MCF 10A (cell line): ENCODE data around the gene SENP7. TPM values are rescaled to one million over a fixed set of nuclear protein-coding genes. Genes with fewer than 3 reads are reported as not detected.

Source experiments
- BruUV-seq: library from RNA; stranded (reverse); fragments of 400-500 nt; replicated peaks from 2 replicates; lab custom pipeline; 2021; lab: Mats Ljungman, UMichigan
- CTCF ChIA-PET: fragments of 300-600 bp; sonication (Branson Sonifier 250); formaldehyde crosslinking; extraction: SDS; loops from one replicate; lab custom pipeline; 2021; ENCODE audit warnings: antibody characterized with exemption, inconsistent platforms; lab: Yijun Ruan, JAX
- POLR2A ChIA-PET: fragments of 300-600, 350-650 bp; sonication (Branson Sonifier 250); formaldehyde crosslinking; extraction: SDS; loops from one replicate; lab custom pipeline; 2020; ENCODE audit warnings: antibody characterized with exemption, inconsistent platforms; lab: Yijun Ruan, JAX
- DNase-seq: peaks from one replicate; pipeline ENCODE4 v3.0.0-alpha.2; 2018; ENCODE audit not compliant: unreplicated experiment
- H3K27ac Mint-ChIP-seq: one replicate; pipeline ENCODE4 v1.8.0; 2022; ENCODE audit warnings: mild to moderate bottlenecking, low read depth, mixed read lengths; ENCODE audit not compliant: unreplicated experiment
- H3K27me3 Mint-ChIP-seq: one replicate; pipeline ENCODE4 v1.8.0; 2022; ENCODE audit warnings: mixed read lengths; ENCODE audit not compliant: insufficient read depth, unreplicated experiment
- H3K36me3 Mint-ChIP-seq: one replicate; pipeline ENCODE4 v1.8.0; 2022; ENCODE audit warnings: mild to moderate bottlenecking, moderate library complexity, mixed read lengths; ENCODE audit not compliant: insufficient read depth, unreplicated experiment
- H3K4me1 Mint-ChIP-seq: one replicate; pipeline ENCODE4 v1.8.0; 2022; ENCODE audit warnings: mixed read lengths; ENCODE audit not compliant: insufficient read depth, unreplicated experiment
- H3K4me3 Mint-ChIP-seq: one replicate; pipeline ENCODE4 v1.8.0; 2022; ENCODE audit warnings: mild to moderate bottlenecking, moderate library complexity, mixed read lengths; ENCODE audit not compliant: unreplicated experiment
- H3K9me3 Mint-ChIP-seq: one replicate; pipeline ENCODE4 v1.8.0; 2022; ENCODE audit warnings: mixed read lengths; ENCODE audit not compliant: unreplicated experiment
- intact Hi-C: fragments of 100-400 bp; cut with micrococcal nuclease; formaldehyde crosslinking; loops from 2 replicates; pipeline ENCODE4 v1.14.1; 2022
- total RNA-seq: library from RNA; stranded (reverse); gene quantifications from 2 replicates; pipeline ENCODE4 v1.2.3, GENCODE V29; 2022
- TF ChIP-seq, protein P1 (sequence below): fragments of 200-600 bp; IDR thresholded peaks from one replicate; pipeline ENCODE4 v1.8.0; 2022; ENCODE audit warnings: antibody characterized with exemption, mild to moderate bottlenecking; ENCODE audit not compliant: unreplicated experiment

The SENP7 gene
- total RNA-seq, 1 experiment from 2014 or later: 11.9 TPM

DNA sequence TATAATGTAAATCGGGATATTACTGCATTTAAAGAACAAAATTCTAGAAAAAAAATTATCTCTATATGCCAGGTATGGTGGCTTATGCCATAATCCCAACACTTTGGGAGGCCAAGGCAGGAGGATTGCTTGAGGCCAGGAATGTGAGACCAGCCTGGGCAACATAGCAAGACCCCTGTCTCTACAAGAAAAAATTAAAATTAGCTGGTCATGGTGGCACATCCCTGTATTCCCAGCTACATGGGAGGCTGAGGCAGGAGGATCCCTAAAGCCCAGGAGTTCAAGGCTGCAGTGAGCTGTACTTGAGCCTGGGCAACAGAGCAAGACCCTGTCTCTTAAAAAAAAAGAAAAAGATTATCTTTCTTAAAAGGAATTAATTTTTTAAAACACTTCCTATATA lies 12.8 kb downstream of the SENP7 start:
- no TSS peak for BruUV-seq
- H3K27ac Mint-ChIP-seq: no peak overlapping the region
- no peaks in the 10 kb centered on the region for H3K4me1 Mint-ChIP-seq
- intact Hi-C loops: no loop called here
- no peaks in the 10 kb centered on the region for H3K27me3 Mint-ChIP-seq
- TF ChIP-seq, protein P1, sequence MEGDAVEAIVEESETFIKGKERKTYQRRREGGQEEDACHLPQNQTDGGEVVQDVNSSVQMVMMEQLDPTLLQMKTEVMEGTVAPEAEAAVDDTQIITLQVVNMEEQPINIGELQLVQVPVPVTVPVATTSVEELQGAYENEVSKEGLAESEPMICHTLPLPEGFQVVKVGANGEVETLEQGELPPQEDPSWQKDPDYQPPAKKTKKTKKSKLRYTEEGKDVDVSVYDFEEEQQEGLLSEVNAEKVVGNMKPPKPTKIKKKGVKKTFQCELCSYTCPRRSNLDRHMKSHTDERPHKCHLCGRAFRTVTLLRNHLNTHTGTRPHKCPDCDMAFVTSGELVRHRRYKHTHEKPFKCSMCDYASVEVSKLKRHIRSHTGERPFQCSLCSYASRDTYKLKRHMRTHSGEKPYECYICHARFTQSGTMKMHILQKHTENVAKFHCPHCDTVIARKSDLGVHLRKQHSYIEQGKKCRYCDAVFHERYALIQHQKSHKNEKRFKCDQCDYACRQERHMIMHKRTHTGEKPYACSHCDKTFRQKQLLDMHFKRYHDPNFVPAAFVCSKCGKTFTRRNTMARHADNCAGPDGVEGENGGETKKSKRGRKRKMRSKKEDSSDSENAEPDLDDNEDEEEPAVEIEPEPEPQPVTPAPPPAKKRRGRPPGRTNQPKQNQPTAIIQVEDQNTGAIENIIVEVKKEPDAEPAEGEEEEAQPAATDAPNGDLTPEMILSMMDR: no peak
- peaks cover 9% of the 10 kb centered on the region for H3K36me3 Mint-ChIP-seq
- POLR2A ChIA-PET: interaction anchor here (0.5 kb wide), 1 partner anchor 960 kb away, joined by 3 read pairs; no protein-coding TSS in a partner anchor
- no peaks in the 10 kb centered on the region for H3K9me3 Mint-ChIP-seq
- no peak for DNase-seq
- CTCF ChIA-PET: no interaction called here
- H3K4me3 Mint-ChIP-seq: no peak overlapping the region

DNA sequence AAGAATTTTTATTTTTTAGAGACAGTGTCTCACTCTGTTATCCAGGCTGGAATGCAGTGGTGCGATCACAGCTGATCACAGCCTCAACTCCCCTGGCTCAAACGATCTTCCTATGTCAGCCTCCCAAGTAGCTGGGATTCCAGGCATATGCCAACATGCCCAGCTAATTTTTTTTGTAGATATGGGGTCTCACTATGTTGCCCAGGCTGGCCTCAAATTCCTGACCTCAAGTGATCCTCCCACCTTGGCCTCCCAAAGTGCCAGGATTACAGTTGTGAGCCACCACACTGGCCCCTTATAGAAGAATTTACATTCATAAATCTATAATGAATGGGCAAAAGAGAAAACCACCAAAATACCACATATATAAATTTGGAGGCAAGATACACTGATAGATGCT lies 15.2 kb downstream of the SENP7 start:
- ChIA-PET CTCF (no interaction called here), POLR2A (no interaction called here)
- no peaks in the 10 kb centered on the region for H3K27me3 Mint-ChIP-seq
- no peak for DNase-seq
- no peak overlapping the region for H3K27ac Mint-ChIP-seq
- BruUV-seq: no TSS peak
- peaks cover 9% of the 10 kb centered on the region for H3K36me3 Mint-ChIP-seq
- H3K9me3 Mint-ChIP-seq: no peaks in the 10 kb centered on the region
- H3K4me3 Mint-ChIP-seq: no peak overlapping the region
- intact Hi-C loops: no loop called here
- H3K4me1 Mint-ChIP-seq: no peaks in the 10 kb centered on the region
- TF ChIP-seq, protein P1: no peak

DNA sequence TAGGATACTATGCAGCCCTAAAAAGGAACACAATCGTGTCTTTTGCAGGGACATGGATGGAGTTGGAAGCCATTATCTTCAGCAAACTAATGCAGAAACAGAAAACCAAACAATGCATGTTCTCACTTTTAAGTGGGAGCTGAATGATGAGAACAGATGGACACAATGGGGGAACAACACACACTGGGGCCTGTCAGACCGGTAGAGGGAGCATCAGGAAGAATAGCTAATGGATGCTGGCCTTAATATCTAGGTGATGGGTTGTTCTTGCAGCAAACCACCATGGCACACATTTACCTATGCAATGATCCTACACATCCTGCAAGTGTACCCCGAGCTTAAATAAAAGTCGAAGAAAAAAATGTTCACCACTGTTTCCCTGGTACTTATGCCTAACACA lies 17.5 kb downstream of the SENP7 start:
- CTCF ChIA-PET: no interaction called here

DNA sequence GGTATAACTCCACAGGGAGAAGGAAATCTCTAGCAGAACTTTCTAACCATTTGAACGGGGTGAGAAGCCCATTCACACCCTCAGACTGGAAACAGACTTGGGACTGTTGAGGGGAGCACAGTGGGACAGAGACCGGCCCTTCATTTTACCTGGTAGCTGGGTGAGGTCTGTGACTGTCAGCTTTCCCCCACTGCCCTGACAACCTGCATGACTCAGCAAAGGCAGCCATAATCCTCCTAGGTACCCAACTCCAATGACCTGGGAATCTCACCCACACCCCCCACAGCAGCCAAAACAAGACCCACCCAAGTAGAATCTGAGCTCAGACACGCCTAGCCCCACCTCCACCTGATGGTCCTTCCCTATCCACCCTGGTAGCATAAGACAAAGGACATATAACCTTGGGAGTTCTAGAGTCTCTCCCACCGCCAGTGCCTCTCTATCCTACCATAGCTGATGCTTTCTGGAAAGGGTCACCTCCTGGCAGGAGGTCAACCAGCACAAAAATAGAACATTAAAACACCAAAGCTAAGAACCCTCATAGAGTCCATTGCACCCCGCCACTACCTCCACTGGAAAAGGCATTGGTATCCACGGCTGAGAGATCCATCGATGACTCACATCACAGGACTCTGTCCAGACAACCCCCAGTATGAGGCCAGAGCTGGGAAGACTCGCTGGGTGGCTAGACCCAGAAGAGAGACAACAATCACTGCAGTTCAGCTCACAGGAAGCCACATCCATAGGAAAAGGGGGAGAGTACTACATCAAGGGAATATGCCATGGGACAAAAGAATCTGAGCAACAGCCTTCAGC lies 28.0 kb downstream of the SENP7 start:
- peaks cover 12% of the 10 kb centered on the region for H3K4me1 Mint-ChIP-seq
- H3K9me3 Mint-ChIP-seq: no peaks in the 10 kb centered on the region
- intact Hi-C loops: no loop called here
- DNase-seq: peak; percentile 48
- no peaks in the 10 kb centered on the region for H3K27me3 Mint-ChIP-seq
- no peak overlapping the region for H3K4me3 Mint-ChIP-seq
- TF ChIP-seq, protein P1: no peak
- POLR2A ChIA-PET: interaction anchor here (0.6 to 1.4 kb wide), 2 partner anchors 11 to 42 kb away, joined by 3 to 5 read pairs; no protein-coding TSS in a partner anchor
- CTCF ChIA-PET: interaction anchor here (0.5 to 1.4 kb wide), 5 partner anchors 17 to 1021 kb away, joined by 3 to 4 read pairs (median 3); no protein-coding TSS in a partner anchor
- no TSS peak for BruUV-seq
- peaks cover 13% of the 10 kb centered on the region for H3K36me3 Mint-ChIP-seq
- peak overlapping the region; percentile 17 for H3K27ac Mint-ChIP-seq

More for the DNA sequence above, 17.5 kb downstream of the SENP7 start:
- no peak overlapping the region for H3K4me3 Mint-ChIP-seq
- BruUV-seq: no TSS peak
- TF ChIP-seq, protein P1: no peak
- no peaks in the 10 kb centered on the region for H3K27me3 Mint-ChIP-seq
- H3K9me3 Mint-ChIP-seq: no peaks in the 10 kb centered on the region
- POLR2A ChIA-PET: interaction anchor here (0.6 kb wide), 1 partner anchor 107 kb away, joined by 3 read pairs; no protein-coding TSS in a partner anchor
- H3K4me1 Mint-ChIP-seq: no peaks in the 10 kb centered on the region
- peaks cover 13% of the 10 kb centered on the region for H3K36me3 Mint-ChIP-seq
- intact Hi-C loops: no loop called here
- no peak overlapping the region for H3K27ac Mint-ChIP-seq
- no peak for DNase-seq
